Nephron (organoid): ENCODE measurements around the gene SLC2A4RG.

Source experiments
- H3K27ac Mint-ChIP-seq, 3 experiments: 2 replicates each; pipeline ENCODE4 v1.8.0; 2020; ENCODE audit warnings: mixed read lengths in 3 of 3, mild to moderate bottlenecking in 2 of 3, moderate library complexity in 1 of 3
- H3K27me3 Mint-ChIP-seq: 2 replicates; pipeline ENCODE4 v1.8.0; 2021; ENCODE audit warnings: low read depth, mild to moderate bottlenecking, moderate library complexity, mixed read lengths
- H3K36me3 Mint-ChIP-seq: 2 replicates; pipeline ENCODE4 v1.8.0; 2020; ENCODE audit warnings: low read depth, mixed read lengths
- H3K4me1 Mint-ChIP-seq: 2 replicates; pipeline ENCODE4 v1.8.0; 2020; ENCODE audit warnings: mixed read lengths
- H3K4me3 Mint-ChIP-seq, 3 experiments: 2 replicates each; pipeline ENCODE4 v1.8.0; 2020; ENCODE audit warnings: mild to moderate bottlenecking in 3 of 3, mixed read lengths in 3 of 3, moderate library complexity in 2 of 3
- H3K9me3 Mint-ChIP-seq: 2 replicates; pipeline ENCODE4 v1.8.0; 2020; ENCODE audit warnings: mixed read lengths
- TF ChIP-seq, protein P1 (sequence below), 3 experiments: fragments of 200-600 bp; sonication (generic); IDR thresholded peaks; one replicate each; pipeline ENCODE4 v1.5.0; 2021; ENCODE audit warnings: antibody characterized with exemption in 3 of 3; ENCODE audit not compliant: unreplicated experiment in 3 of 3

Gene SLC2A4RG

DNA sequence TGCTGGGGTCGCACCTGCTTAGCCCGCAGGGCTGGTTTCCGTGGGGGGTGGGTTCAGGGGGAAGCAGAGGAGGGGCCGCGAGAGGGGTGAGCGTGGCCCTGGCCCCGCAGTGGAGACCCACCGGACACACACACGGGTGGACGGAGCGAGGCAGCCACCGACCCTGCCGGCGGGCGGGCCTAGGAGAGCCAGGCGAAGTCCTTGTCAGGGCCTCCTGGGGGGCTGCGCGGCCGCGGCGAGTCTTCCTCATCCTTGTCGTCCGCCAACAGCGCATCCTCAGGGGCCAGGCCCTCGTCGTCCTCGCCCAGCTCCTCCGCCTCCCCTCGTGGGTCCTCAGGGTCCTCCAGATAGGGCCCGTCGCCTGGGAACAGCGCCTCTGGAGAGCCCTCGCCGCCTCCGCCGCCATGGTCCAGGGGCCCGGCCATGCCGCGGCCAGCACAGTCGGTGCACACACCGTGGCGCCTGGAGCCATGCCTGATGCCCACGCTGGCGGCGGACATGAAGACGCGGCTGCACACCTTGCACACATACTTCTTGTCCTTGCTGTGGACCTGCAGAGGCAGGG lies 7.3 kb downstream of the SLC2A4RG start:
- H3K36me3 Mint-ChIP-seq: peaks cover 24% of the 10 kb centered on the region
- no peak overlapping the region for H3K4me3 Mint-ChIP-seq
- TF ChIP-seq, protein P1, sequence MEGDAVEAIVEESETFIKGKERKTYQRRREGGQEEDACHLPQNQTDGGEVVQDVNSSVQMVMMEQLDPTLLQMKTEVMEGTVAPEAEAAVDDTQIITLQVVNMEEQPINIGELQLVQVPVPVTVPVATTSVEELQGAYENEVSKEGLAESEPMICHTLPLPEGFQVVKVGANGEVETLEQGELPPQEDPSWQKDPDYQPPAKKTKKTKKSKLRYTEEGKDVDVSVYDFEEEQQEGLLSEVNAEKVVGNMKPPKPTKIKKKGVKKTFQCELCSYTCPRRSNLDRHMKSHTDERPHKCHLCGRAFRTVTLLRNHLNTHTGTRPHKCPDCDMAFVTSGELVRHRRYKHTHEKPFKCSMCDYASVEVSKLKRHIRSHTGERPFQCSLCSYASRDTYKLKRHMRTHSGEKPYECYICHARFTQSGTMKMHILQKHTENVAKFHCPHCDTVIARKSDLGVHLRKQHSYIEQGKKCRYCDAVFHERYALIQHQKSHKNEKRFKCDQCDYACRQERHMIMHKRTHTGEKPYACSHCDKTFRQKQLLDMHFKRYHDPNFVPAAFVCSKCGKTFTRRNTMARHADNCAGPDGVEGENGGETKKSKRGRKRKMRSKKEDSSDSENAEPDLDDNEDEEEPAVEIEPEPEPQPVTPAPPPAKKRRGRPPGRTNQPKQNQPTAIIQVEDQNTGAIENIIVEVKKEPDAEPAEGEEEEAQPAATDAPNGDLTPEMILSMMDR (IDR thresholded peaks at IDR 0.05; ENCODE audit: unreplicated experiment in 3 of 3): no peak
- peaks cover 4% of the 10 kb centered on the region for H3K4me1 Mint-ChIP-seq
- H3K27ac Mint-ChIP-seq: no peak overlapping the region
- no peaks in the 10 kb centered on the region for H3K9me3 Mint-ChIP-seq
- H3K27me3 Mint-ChIP-seq: no peaks in the 10 kb centered on the region

- H3K9me3 Mint-ChIP-seq: no peaks in the 10 kb centered on the region
- H3K27ac Mint-ChIP-seq: no peak overlapping the region
- TF ChIP-seq, protein P1 (IDR thresholded peaks at IDR 0.05; ENCODE audit: unreplicated experiment in 3 of 3): no peak
These were observed 8.1 kb downstream of the SLC2A4RG start for GRCh38 chr20:63747622-63748069.

GRCh38 chr20:63748070-63748933 lies 8.7 kb downstream of the SLC2A4RG start:
- Mint-ChIP-seq H3K36me3 (peaks cover 23% of the 10 kb centered on the region), H3K27ac (peak overlapping the region in 1 of 3 experiments; percentile 28), H3K4me1 (peaks cover 4% of the 10 kb centered on the region), H3K4me3 (peak overlapping the region in 1 of 3 experiments; percentile 38), H3K9me3 (no peaks in the 10 kb centered on the region), H3K27me3 (no peaks in the 10 kb centered on the region)
- TF ChIP-seq, protein P1 (IDR thresholded peaks at IDR 0.05; ENCODE audit: unreplicated experiment in 3 of 3): no peak

More at GRCh38 chr20:63747622-63748069, 8.1 kb downstream of the SLC2A4RG start:
- Mint-ChIP-seq H3K4me3 (no peak overlapping the region), H3K4me1 (peaks cover 4% of the 10 kb centered on the region), H3K36me3 (peaks cover 24% of the 10 kb centered on the region), H3K27me3 (no peaks in the 10 kb centered on the region)

DNA sequence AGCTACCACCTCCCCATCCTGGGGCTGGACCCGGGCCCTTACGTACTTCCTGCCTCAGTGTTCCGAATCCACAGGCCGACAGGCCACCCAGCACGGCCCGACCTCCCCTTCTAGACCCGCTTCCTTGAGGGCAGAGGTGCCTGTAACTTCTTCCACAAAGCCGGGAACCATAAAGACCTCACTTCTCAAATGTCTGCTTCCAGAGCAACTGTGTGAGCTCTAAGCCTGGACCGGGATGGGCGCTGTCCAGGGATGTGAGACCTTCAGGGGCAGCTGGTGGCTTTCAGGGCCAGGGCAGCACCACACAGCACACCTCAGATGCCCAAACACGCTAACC lies 9.3 kb downstream of the SLC2A4RG start:
- Mint-ChIP-seq H3K27me3 (no peaks in the 10 kb centered on the region), H3K4me3 (no peak overlapping the region), H3K4me1 (peaks cover 4% of the 10 kb centered on the region), H3K36me3 (peaks cover 17% of the 10 kb centered on the region), H3K9me3 (no peaks in the 10 kb centered on the region), H3K27ac (peak overlapping the region in 1 of 3 experiments; percentile 28)
- TF ChIP-seq, protein P1 (IDR thresholded peaks at IDR 0.05; ENCODE audit: unreplicated experiment in 3 of 3): no peak

DNA sequence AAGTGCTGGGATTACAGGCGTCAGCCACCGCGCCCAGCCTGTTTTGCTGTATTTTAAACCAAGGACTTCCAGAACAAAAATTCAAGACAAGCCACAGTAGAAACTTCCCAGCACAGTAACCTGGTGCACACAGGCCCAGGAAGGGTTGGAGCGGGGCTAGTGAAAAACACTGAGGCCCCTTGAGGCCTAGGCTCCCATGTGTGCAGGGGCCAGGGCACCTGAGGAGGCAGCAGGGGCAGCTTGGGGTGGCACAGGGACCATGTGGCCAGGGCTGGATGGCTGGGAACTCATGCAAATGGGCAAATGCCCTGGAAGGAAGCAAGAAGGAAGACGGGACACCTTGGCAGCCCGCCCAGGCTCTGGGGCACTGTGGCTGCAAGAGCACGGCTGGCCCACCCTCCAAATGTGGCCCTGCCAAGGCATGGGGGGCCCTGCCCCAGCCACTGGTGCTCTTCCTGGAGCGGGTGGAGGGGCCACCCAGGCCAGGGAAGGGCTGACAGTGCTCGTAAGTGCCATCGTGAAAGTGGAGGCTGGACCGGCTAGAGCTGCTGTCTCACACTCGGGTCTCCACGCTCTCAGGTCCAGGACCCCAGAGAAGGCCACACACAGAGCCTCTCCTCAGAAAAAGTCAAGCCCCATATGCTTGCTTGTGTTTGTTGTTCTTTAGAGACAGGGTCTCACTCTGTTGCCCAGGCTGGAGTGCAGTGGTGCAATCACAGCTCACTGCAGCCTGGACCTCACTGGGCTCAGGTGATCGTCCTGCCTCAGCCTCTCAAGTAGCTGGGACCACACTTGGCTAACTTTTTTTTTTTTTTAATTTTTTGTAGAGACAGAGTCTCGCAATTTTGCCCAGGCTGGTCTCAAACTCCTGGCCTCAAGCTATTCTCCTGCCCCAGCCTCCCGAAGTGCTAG lies 10.3 kb downstream of the SLC2A4RG start:
- H3K4me3 Mint-ChIP-seq: no peak overlapping the region
- no peak overlapping the region for H3K27ac Mint-ChIP-seq
- H3K9me3 Mint-ChIP-seq: no peaks in the 10 kb centered on the region
- H3K27me3 Mint-ChIP-seq: no peaks in the 10 kb centered on the region
- H3K36me3 Mint-ChIP-seq: peaks cover 15% of the 10 kb centered on the region
- TF ChIP-seq, protein P1 (IDR thresholded peaks at IDR 0.05; ENCODE audit: unreplicated experiment in 3 of 3): no peak
- peaks cover 4% of the 10 kb centered on the region for H3K4me1 Mint-ChIP-seq
